Spleen (tissue), 7 donors: ENCODE results near the gene ETFRF1.

Source experiments
- CTCF ChIP-seq, 11 experiments: fragments of 200-600 bp in 7 of 11; fragments of 450-650 bp in 4 of 11; sonication (generic) in 4 of 11; IDR thresholded peaks in 8 of 11; conservative IDR thresholded peaks in 3 of 11; 1 replicate in 7 of 11; 2 replicates in 4 of 11; pipeline versions ENCODE4 v1.4.0 to v1.8.0; 2016 to 2021; ENCODE audit warnings: antibody characterized with exemption in 11 of 11, inconsistent platforms in 4 of 11, mild to moderate bottlenecking in 1 of 11
- POLR2A ChIP-seq, 3 donors: fragments of 450-650 bp; IDR thresholded peaks; one replicate each; pipeline ENCODE4 v1.5.1; 2017; ENCODE audit warnings: antibody characterized with exemption in 3 of 3, mild to moderate bottlenecking in 1 of 3
- POLR2AphosphoS5 ChIP-seq, 3 donors: sonication (generic); formaldehyde crosslinking; IDR thresholded peaks; one replicate each; pipeline ENCODE4 v1.5.1; 2017; ENCODE audit warnings: antibody characterized with exemption in 3 of 3
- donor health status: DM: no; HTN: no; CAD: no; lungs with moderate emphysema.
- donor health status: DM: no; HTN: no; CAD: no.
- donor health status: DM: no; HTN: no; CAD: no.

- TF ChIP-seq CTCF (IDR thresholded peaks at IDR 0.05 in 8 of 11, conservative IDR thresholded peaks at IDR 0.05 in 3 of 11) (peak in 3 of 11 experiments; percentile 3 to 20 (median 4)), POLR2AphosphoS5 (IDR thresholded peaks at IDR 0.05) (peak; percentile 91 to 95 (median 91)), POLR2A (IDR thresholded peaks at IDR 0.05) (peak; percentile 43 to 79 (median 74))
These were observed 56.0 kb downstream of the ETFRF1 start, which contains the start of gene KRAS for GRCh38 chr12:25250744-25251730.
